Tibial nerve (tissue), 4 donors: Measurements from ENCODE around the gene SERINC5.

Source experiments
- CTCF ChIP-seq, 5 experiments: fragments of 200-600 bp in 3 of 5; fragments of 450-650 bp in 2 of 5; sonication (generic) in 3 of 5; IDR thresholded peaks; one replicate each; pipeline ENCODE4 v1.5.1; 2016 to 2019; ENCODE audit warnings: antibody characterized with exemption in 5 of 5, mild to moderate bottlenecking in 3 of 5, moderate library complexity in 2 of 5
- EP300 ChIP-seq, 2 donors: sonication (generic); formaldehyde crosslinking; IDR thresholded peaks; one replicate each; pipeline ENCODE4 v1.6.1; 2017; ENCODE audit warnings: antibody characterized with exemption in 2 of 2, mild to moderate bottlenecking in 1 of 2

GRCh38 chr5:80194468-80194867, 61.4 kb downstream of the SERINC5 start:
- TF ChIP-seq CTCF (IDR thresholded peaks at IDR 0.05) (no peak), EP300 (IDR thresholded peaks at IDR 0.05) (no peak)
